ENCODE measurements around the gene PSMD4. TPM values are rescaled to one million over a fixed set of nuclear protein-coding genes. Genes with fewer than 3 reads are reported as not detected.

PSMD4 gene
- total and polyA plus RNA-seq, 2 donors (not counting 3 experiments of a cell fraction or from before 2014, with no cell fraction given) = 181 to 266 TPM

- ChIA-PET POLR2A (no interaction called here), CTCF (interaction anchor here (1.3 kb wide), 2 partner anchors 9 to 159 kb away, joined by 3 to 5 read pairs; no protein-coding TSS in a partner anchor)
- no peak overlapping the region for H3K9ac ChIP-seq (replicated peaks; ENCODE audit: extremely low read depth, insufficient read depth, low read length)
- H3K4me3 ChIP-seq (replicated peaks in 1 of 3; ENCODE audit: insufficient read depth in 1 of 3, low read depth in 1 of 3, low read length in 3 of 3) = no peak overlapping the region
- dilution Hi-C loops (cut with MboI; ENCODE audit: extremely low pct_ligation_motif_present, low sequenced_read_pairs) (no loop called here), intact Hi-C loops (cut with micrococcal nuclease) (no loop called here)
- no peaks in the 10 kb centered on the region for H3K27me3 ChIP-seq (ENCODE audit: control insufficient read depth in 2 of 2, insufficient read depth in 2 of 2, low read length in 2 of 2)
- H3K27ac ChIP-seq (ENCODE audit: insufficient read depth, low read depth, low read length) = no peak overlapping the region
- H3K79me2 ChIP-seq (ENCODE audit: control insufficient read depth, insufficient read depth, low read length) = peaks cover 51% of the 10 kb centered on the region
- no peak for DNase-seq (ENCODE audit: low read depth, low spot score)
- no TSS peak for BruUV-seq (replicated peaks)
- no peak for FAIRE-seq
- H2AFZ ChIP-seq (ENCODE audit: low read depth, low read length) = no peak overlapping the region
- peaks cover 7% of the 10 kb centered on the region for H3K4me1 ChIP-seq (ENCODE audit: control insufficient read depth, extremely low read depth, insufficient read depth, low read length)
- peaks cover 0 to 9% of the 10 kb centered on the region in 2 experiments for H3K36me3 ChIP-seq (ENCODE audit: control insufficient read depth in 2 of 2, extremely low read depth in 1 of 2, insufficient read depth in 2 of 2, low read length in 2 of 2)
- H3K9me3 ChIP-seq (replicated peaks; ENCODE audit: control insufficient read depth, insufficient read depth, low read length) = no peaks in the 10 kb centered on the region
- TF ChIP-seq MYC (IDR thresholded peaks at IDR 0.05; ENCODE audit: low read depth, low read length) (no peak), CTCF (IDR thresholded peaks at IDR 0.05; ENCODE audit: extremely low read depth in 1 of 2, insufficient read depth in 1 of 2, low read depth in 1 of 2, low read length in 2 of 2) (no peak), JUN (IDR thresholded peaks at IDR 0.05; ENCODE audit: borderline replicate concordance, insufficient read depth, insufficient read length, low read depth) (no peak), EZH2 (IDR thresholded peaks at IDR 0.05; ENCODE audit: borderline replicate concordance, low read depth, low read length, severe bottlenecking) (no peak), FOS (IDR thresholded peaks at IDR 0.05; ENCODE audit: borderline replicate concordance, insufficient read depth, low read length) (no peak)
- H3K4me2 ChIP-seq (ENCODE audit: insufficient read depth, low read length) = no peak overlapping the region
- H4K20me1 ChIP-seq (replicated peaks; ENCODE audit: control insufficient read depth, extremely low read depth, insufficient read depth, low read length) = no peaks in the 10 kb centered on the region
- no peaks in the 10 kb centered on the region for H3K9me1 ChIP-seq (replicated peaks; ENCODE audit: control insufficient read depth, extremely low read depth, insufficient read depth, low read length)
Observed at GRCh38 chr1:151259351-151259750, 4.8 kb downstream of the PSMD4 start.

Measured in endothelial cell of umbilical vein (primary cell).